ENCODE results near the gene PKHD1.

PKHD1 gene

GRCh38 chr6:51675020-51675921 lies 412.1 kb downstream of the PKHD1 start:
- no peak for DNase-seq

GRCh38 chr6:51663525-51663924 lies 423.9 kb downstream of the PKHD1 start:
- DNase-seq: no peak

GRCh38 chr6:51660767-51661166 lies 426.6 kb downstream of the PKHD1 start:
- DNase-seq: no peak

- no peak for DNase-seq
Measured at GRCh38 chr6:51657491-51657890, 429.9 kb downstream of the PKHD1 start.

- DNase-seq: no peak
Measured at GRCh38 chr6:51655517-51655916, 431.9 kb downstream of the PKHD1 start.

- no peak for DNase-seq
Measured at GRCh38 chr6:51654647-51655046, 432.8 kb downstream of the PKHD1 start.

GRCh38 chr6:51651132-51651817 lies 436.1 kb downstream of the PKHD1 start:
- no peak for DNase-seq

GRCh38 chr6:51648774-51649173 lies 438.6 kb downstream of the PKHD1 start:
- no peak for DNase-seq

- no peak for DNase-seq
Measured at GRCh38 chr6:51648236-51648635, 439.2 kb downstream of the PKHD1 start.

GRCh38 chr6:51644426-51644825 lies 443.0 kb downstream of the PKHD1 start:
- DNase-seq: no peak

GRCh38 chr6:51640021-51640420 lies 447.4 kb downstream of the PKHD1 start:
- no peak for DNase-seq

- DNase-seq: no peak
Measured at GRCh38 chr6:51633424-51633823, 454.0 kb downstream of the PKHD1 start.

- no peak for DNase-seq
Measured at GRCh38 chr6:51630011-51630410, 457.4 kb downstream of the PKHD1 start.

- no peak for DNase-seq
Measured at GRCh38 chr6:51626391-51626790, 461.0 kb downstream of the PKHD1 start.

GRCh38 chr6:51625566-51625965 lies 461.8 kb downstream of the PKHD1 start:
- no peak for DNase-seq

- DNase-seq: no peak
Measured at GRCh38 chr6:51620971-51621370, 466.4 kb downstream of the PKHD1 start.

- no peak for DNase-seq
Measured at GRCh38 chr6:51619042-51619799, 468.2 kb downstream of the PKHD1 start.

GRCh38 chr6:51618563-51618962 lies 468.9 kb downstream of the PKHD1 start:
- DNase-seq: no peak

- DNase-seq: no peak
Measured at GRCh38 chr6:51617751-51618150, 469.7 kb downstream of the PKHD1 start.

- no peak for DNase-seq
Measured at GRCh38 chr6:51616243-51616642, 471.2 kb downstream of the PKHD1 start.

GRCh38 chr6:51614725-51615124 lies 472.7 kb downstream of the PKHD1 start:
- no peak for DNase-seq

- DNase-seq: no peak
Measured at GRCh38 chr6:51613558-51613957, 473.9 kb downstream of the PKHD1 start.

- DNase-seq: no peak
Measured at GRCh38 chr6:51608932-51609331, 478.5 kb downstream of the PKHD1 start.

GRCh38 chr6:51608383-51608782 lies 479.0 kb downstream of the PKHD1 start:
- no peak for DNase-seq
